Activated CD4-positive, alpha-beta T cell treated with anti-CD3 and anti-CD28 coated beads for 36 hours (primary cell): ENCODE data around the gene BUB1. TPM values are rescaled to one million over a fixed set of nuclear protein-coding genes. Genes with fewer than 3 reads are reported as not detected.
A peak's percentile ranks its signal among the peaks of the same experiment; 100 is the strongest.
"Not testable (repeated sequence)": the region's sequence is repeated elsewhere in the genome, so short reads cannot be mapped to it uniquely, and the experiment has no call there.

Experiments used
- ATAC-seq: fragments of 200-7000 bp; cut with Tn5 transposase; one replicate; pipeline ENCODE4 v1.10.0; 2021; ENCODE audit warnings: mild to moderate bottlenecking, moderate library complexity
- CTCF ChIA-PET: fragments of 350-600 bp; sonication (Branson Sonifier 250); formaldehyde crosslinking; loops from one replicate; lab custom pipeline; 2021; ENCODE audit warnings: antibody characterized with exemption; lab: Charles Lee
- POLR2A ChIA-PET: fragments of 350-600 bp; sonication (Branson Sonifier 250); formaldehyde crosslinking; loops from one replicate; lab custom pipeline; 2021; ENCODE audit warnings: antibody characterized with exemption, inconsistent platforms; lab: Charles Lee
- DNase-seq: peaks from one replicate; pipeline ENCODE4 v3.0.0-alpha.2; 2020
- H3K27ac Mint-ChIP-seq: one replicate; pipeline ENCODE4 v1.8.0; 2021; ENCODE audit warnings: mixed read lengths
- H3K27me3 Mint-ChIP-seq: one replicate; pipeline ENCODE4 v1.8.0; 2021; ENCODE audit warnings: mixed read lengths
- H3K36me3 Mint-ChIP-seq: one replicate; pipeline ENCODE4 v1.8.0; 2021; ENCODE audit warnings: low read depth, mixed read lengths
- H3K4me1 Mint-ChIP-seq: one replicate; pipeline ENCODE4 v1.8.0; 2021; ENCODE audit warnings: mixed read lengths
- H3K4me3 Mint-ChIP-seq: one replicate; pipeline ENCODE4 v1.8.0; 2021; ENCODE audit warnings: mild to moderate bottlenecking, moderate library complexity, mixed read lengths
- H3K9me3 Mint-ChIP-seq: one replicate; pipeline ENCODE4 v1.8.0; 2021; ENCODE audit warnings: low read depth, mixed read lengths
- intact Hi-C, 2 experiments: fragments of 100-400 bp; cut with DNase I in 1 of 2; cut with micrococcal nuclease in 1 of 2; formaldehyde crosslinking; loops; one replicate each; pipeline versions ENCODE4 v1.14.2 to v1.15.1; 2022 to 2024; cut with DNase I, micrococcal nuclease
- total RNA-seq, 2 experiments: library from RNA; stranded (reverse); gene quantifications; one replicate each; pipeline ENCODE4 v1.2.3, GENCODE V29; 2021

Gene BUB1
- total RNA-seq, 2 experiments from 2014 or later = 93.5 to 115 TPM

GRCh38 chr2:110713513-110714362 is 35.9 kb upstream of the BUB1 start:
- Mint-ChIP-seq H3K36me3 (no peaks in the 10 kb centered on the region), H3K27ac (no peak overlapping the region), H3K4me3 (no peak overlapping the region), H3K4me1 (no peaks in the 10 kb centered on the region), H3K27me3 (peaks cover 39% of the 10 kb centered on the region), H3K9me3 (no peaks in the 10 kb centered on the region)
- DNase-seq = peak; percentile 36
- ATAC-seq = peak; percentile 99
- intact Hi-C loops = loop anchor here in 1 of 2 experiments (5.0 kb wide), 2 partner anchors 34 to 36 kb away; partner anchors contain the start of gene BUB1
- CTCF ChIA-PET = no interaction called here
- POLR2A ChIA-PET = no interaction called here

- CTCF ChIA-PET = interaction anchor here (0.7 to 1.1 kb wide), 4 partner anchors 9 to 572 kb away, joined by 3 to 5 read pairs (median 3); no protein-coding TSS in a partner anchor
- H3K4me3 Mint-ChIP-seq = no peak overlapping the region
- DNase-seq = no peak
- POLR2A ChIA-PET = interaction anchor here (0.6 kb wide), 1 partner anchor 1360 kb away, joined by 3 read pairs; no protein-coding TSS in a partner anchor
- no peaks in the 10 kb centered on the region for H3K4me1 Mint-ChIP-seq
- H3K36me3 Mint-ChIP-seq = no peaks in the 10 kb centered on the region
- ATAC-seq = no peak
- intact Hi-C loops = loop anchor here in 1 of 2 experiments (5.0 kb wide), 2 partner anchors 35 kb away; partner anchors contain the start of gene BUB1
- no peaks in the 10 kb centered on the region for H3K9me3 Mint-ChIP-seq
- no peak overlapping the region for H3K27ac Mint-ChIP-seq
- peaks cover 42% of the 10 kb centered on the region for H3K27me3 Mint-ChIP-seq
Observed at GRCh38 chr2:110712737-110713136, 34.9 kb upstream of the BUB1 start.

- ATAC-seq (no peak), DNase-seq (no peak)
- H3K9me3 Mint-ChIP-seq = no peaks in the 10 kb centered on the region
- peaks cover 34% of the 10 kb centered on the region for H3K27me3 Mint-ChIP-seq
- ChIA-PET CTCF (no interaction called here), POLR2A (no interaction called here)
- H3K4me1 Mint-ChIP-seq = no peaks in the 10 kb centered on the region
- no peak overlapping the region for H3K4me3 Mint-ChIP-seq
- H3K27ac Mint-ChIP-seq = no peak overlapping the region
- intact Hi-C loops = no loop called here
- no peaks in the 10 kb centered on the region for H3K36me3 Mint-ChIP-seq
Observed at GRCh38 chr2:110708455-110708854, 30.6 kb upstream of the BUB1 start.

- intact Hi-C loops = no loop called here
- Mint-ChIP-seq H3K4me1 (no peaks in the 10 kb centered on the region), H3K4me3 (no peak overlapping the region), H3K27ac (no peak overlapping the region), H3K9me3 (no peaks in the 10 kb centered on the region), H3K36me3 (no peaks in the 10 kb centered on the region), H3K27me3 (peaks cover 33% of the 10 kb centered on the region)
- ChIA-PET CTCF (interaction anchor here (0.7 kb wide), 1 partner anchor 328 kb away, joined by 3 read pairs; no protein-coding TSS in a partner anchor), POLR2A (no interaction called here)
- ATAC-seq = no peak
- no peak for DNase-seq
Observed at GRCh38 chr2:110707386-110707965, 29.6 kb upstream of the BUB1 start.

- no peak overlapping the region for H3K27ac Mint-ChIP-seq
- no peak overlapping the region for H3K4me3 Mint-ChIP-seq
- ChIA-PET POLR2A (no interaction called here), CTCF (interaction anchor here (1.5 kb wide), 1 partner anchor 10 kb away, joined by 3 read pairs; no protein-coding TSS in a partner anchor)
- peaks cover 8% of the 10 kb centered on the region for H3K27me3 Mint-ChIP-seq
- H3K36me3 Mint-ChIP-seq = no peaks in the 10 kb centered on the region
- H3K4me1 Mint-ChIP-seq = no peaks in the 10 kb centered on the region
- no peaks in the 10 kb centered on the region for H3K9me3 Mint-ChIP-seq
- no peak for DNase-seq
- no peak for ATAC-seq
- intact Hi-C loops = no loop called here
Observed at GRCh38 chr2:110702514-110703380, 24.9 kb upstream of the BUB1 start.

GRCh38 chr2:110698253-110698652 is 20.4 kb upstream of the BUB1 start:
- peaks cover 15% of the 10 kb centered on the region for H3K27me3 Mint-ChIP-seq
- ATAC-seq, intact Hi-C loops, H3K4me1 Mint-ChIP-seq, POLR2A ChIA-PET, CTCF ChIA-PET, H3K9me3 Mint-ChIP-seq, DNase-seq, H3K27ac Mint-ChIP-seq, H3K4me3 Mint-ChIP-seq, H3K36me3 Mint-ChIP-seq: not testable (repeated sequence)

GRCh38 chr2:110695146-110695898 is 17.5 kb upstream of the BUB1 start:
- CTCF ChIA-PET, H3K4me3 Mint-ChIP-seq, DNase-seq, H3K36me3 Mint-ChIP-seq, intact Hi-C loops, H3K4me1 Mint-ChIP-seq, H3K27ac Mint-ChIP-seq, H3K9me3 Mint-ChIP-seq, POLR2A ChIA-PET: not testable (repeated sequence)
- peaks cover 17% of the 10 kb centered on the region for H3K27me3 Mint-ChIP-seq
- peak; percentile 39 for ATAC-seq

GRCh38 chr2:110691612-110692258 is 13.9 kb upstream of the BUB1 start:
- H3K4me1 Mint-ChIP-seq = peaks cover 5% of the 10 kb centered on the region
- H3K27me3 Mint-ChIP-seq = peaks cover 17% of the 10 kb centered on the region
- ChIA-PET CTCF (no interaction called here), POLR2A (no interaction called here)
- intact Hi-C loops = no loop called here
- H3K4me3 Mint-ChIP-seq = no peak overlapping the region
- no peak for ATAC-seq
- peaks cover 2% of the 10 kb centered on the region for H3K36me3 Mint-ChIP-seq
- no peak overlapping the region for H3K27ac Mint-ChIP-seq
- H3K9me3 Mint-ChIP-seq = peaks cover 7% of the 10 kb centered on the region
- DNase-seq = no peak

- CTCF ChIA-PET = no interaction called here
- no peak for ATAC-seq
- POLR2A ChIA-PET = no interaction called here
- Mint-ChIP-seq H3K36me3 (peaks cover 2% of the 10 kb centered on the region), H3K4me1 (peaks cover 3% of the 10 kb centered on the region), H3K27ac (no peak overlapping the region), H3K27me3 (peaks cover 14% of the 10 kb centered on the region), H3K4me3 (no peak overlapping the region), H3K9me3 (peaks cover 7% of the 10 kb centered on the region)
- intact Hi-C loops = no loop called here
- no peak for DNase-seq
Observed at GRCh38 chr2:110690083-110690965, 12.5 kb upstream of the BUB1 start.
